Measurements from ENCODE around the gene LIMK2. TPM values are rescaled to one million over a fixed set of nuclear protein-coding genes. Genes with fewer than 3 reads are reported as not detected.
"Not testable (repeated sequence)": the region's sequence is repeated elsewhere in the genome, so short reads cannot be mapped to it uniquely, and the experiment has no call there.

The LIMK2 gene
- total RNA-seq, 1 experiment from 2014 or later, result 126 TPM

DNA sequence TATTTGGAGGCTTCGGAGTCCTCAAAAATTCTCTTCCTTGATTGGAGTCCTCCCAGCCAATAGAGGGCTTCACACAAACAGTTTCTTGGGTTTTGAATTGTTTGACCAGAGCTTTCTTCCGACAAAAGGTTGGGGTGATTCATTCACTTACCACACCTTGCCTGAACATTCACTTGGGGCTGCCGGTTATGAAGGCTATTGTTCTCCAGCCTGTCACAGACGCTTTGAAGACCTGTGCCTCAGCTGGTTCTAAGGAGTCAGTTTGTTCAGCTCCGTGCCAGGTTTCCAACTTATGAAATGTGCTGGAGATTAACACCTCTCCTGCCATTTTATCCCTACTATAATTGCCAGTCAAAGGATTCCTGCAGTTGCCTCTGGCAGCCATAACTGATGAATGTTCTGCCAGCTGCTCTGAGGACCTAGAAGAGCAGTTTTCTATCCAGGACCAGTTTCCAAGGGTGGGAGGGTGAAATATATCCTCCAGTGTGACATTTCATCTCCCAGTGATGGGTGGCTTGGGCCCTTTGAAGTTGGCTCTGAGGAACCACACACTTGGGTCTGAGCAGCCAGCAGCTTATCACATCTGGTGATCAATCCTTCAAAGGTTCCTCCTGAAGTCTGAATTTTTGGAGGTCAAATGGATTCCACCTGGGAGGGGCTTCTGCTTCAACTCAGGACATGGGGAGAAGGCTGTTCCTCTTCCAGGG, 31.4 kb downstream of the LIMK2 start:
- BruUV-seq (replicated peaks), result no TSS peak
- ChIA-PET POLR2A (interaction anchor here (0.6 to 3.9 kb wide), 26 partner anchors 9 to 479 kb away, joined by 3 to 33 read pairs (median 4); partner anchors contain the start of genes LIMK2, MORC2, PATZ1 and RNF185), CTCF (interaction anchor here (0.5 to 4.1 kb wide), 11 partner anchors 10 to 57 kb away, joined by 3 to 39 read pairs (median 3); partner anchors contain the start of gene LIMK2)
- TF ChIP-seq, protein P1, sequence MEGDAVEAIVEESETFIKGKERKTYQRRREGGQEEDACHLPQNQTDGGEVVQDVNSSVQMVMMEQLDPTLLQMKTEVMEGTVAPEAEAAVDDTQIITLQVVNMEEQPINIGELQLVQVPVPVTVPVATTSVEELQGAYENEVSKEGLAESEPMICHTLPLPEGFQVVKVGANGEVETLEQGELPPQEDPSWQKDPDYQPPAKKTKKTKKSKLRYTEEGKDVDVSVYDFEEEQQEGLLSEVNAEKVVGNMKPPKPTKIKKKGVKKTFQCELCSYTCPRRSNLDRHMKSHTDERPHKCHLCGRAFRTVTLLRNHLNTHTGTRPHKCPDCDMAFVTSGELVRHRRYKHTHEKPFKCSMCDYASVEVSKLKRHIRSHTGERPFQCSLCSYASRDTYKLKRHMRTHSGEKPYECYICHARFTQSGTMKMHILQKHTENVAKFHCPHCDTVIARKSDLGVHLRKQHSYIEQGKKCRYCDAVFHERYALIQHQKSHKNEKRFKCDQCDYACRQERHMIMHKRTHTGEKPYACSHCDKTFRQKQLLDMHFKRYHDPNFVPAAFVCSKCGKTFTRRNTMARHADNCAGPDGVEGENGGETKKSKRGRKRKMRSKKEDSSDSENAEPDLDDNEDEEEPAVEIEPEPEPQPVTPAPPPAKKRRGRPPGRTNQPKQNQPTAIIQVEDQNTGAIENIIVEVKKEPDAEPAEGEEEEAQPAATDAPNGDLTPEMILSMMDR (IDR thresholded peaks at IDR 0.05; ENCODE audit: unreplicated experiment), result no peak
- Mint-ChIP-seq H3K27ac (ENCODE audit: low read depth, unreplicated experiment) (peak overlapping the region; percentile 86), H3K9me3 (ENCODE audit: unreplicated experiment) (no peaks in the 10 kb centered on the region), H3K27me3 (ENCODE audit: insufficient read depth, unreplicated experiment) (no peaks in the 10 kb centered on the region), H3K4me1 (ENCODE audit: insufficient read depth, unreplicated experiment) (peaks cover 18% of the 10 kb centered on the region), H3K36me3 (ENCODE audit: insufficient read depth, unreplicated experiment) (peaks cover 17% of the 10 kb centered on the region), H3K4me3 (ENCODE audit: unreplicated experiment) (peak overlapping the region; percentile 60)
- DNase-seq (ENCODE audit: unreplicated experiment), result peak; percentile 83
- intact Hi-C loops (cut with micrococcal nuclease), result no loop called here

DNA sequence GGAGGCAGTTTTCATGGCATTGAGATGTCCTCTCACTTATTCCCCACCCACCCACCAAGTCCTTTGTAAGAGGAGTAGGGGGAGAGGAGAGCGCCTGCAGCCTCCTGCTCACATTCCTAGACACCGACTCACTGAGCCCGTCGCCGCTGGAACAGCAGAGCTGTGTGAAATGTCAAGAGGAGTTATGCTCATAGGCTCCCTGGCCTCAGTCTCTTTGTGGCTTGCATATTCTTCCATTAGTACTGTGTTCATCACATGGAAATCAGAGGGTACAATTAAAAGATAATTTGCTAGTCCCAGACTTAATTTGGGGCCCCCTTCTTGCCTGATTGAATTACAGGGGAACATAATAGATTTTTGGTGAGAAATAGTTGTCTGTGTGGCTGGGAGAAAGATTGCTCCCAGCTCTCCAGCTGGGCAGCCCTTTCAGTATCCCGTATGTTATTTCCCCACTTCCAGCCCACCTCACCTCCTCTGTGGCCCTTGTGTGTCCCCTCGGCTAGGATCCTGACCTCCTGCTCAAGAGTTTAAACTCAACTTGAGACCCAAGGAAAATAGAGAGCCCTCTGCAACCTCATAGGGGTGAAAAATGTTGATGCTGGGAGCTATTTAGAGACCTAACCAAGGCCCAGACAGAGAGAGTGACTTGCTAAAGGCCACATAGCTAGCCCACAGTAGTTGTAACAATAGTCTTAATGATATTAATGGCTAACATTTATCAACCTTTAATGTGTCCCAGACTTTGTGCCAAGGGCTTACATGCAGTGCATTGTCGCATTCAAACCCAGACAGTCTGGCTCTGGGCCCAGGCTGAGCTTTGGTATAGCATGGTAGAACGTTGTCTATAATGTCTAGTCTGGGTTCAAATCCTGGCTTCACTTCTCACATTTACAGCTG, 32.2 kb downstream of the LIMK2 start:
- CTCF ChIA-PET, result interaction anchor here (0.5 to 3.1 kb wide), 11 partner anchors 9 to 136 kb away, joined by 3 to 39 read pairs (median 5); no protein-coding TSS in a partner anchor
- BruUV-seq (replicated peaks), result no TSS peak
- Mint-ChIP-seq H3K27ac (ENCODE audit: low read depth, unreplicated experiment) (peak overlapping the region; percentile 86), H3K4me1 (ENCODE audit: insufficient read depth, unreplicated experiment) (peaks cover 18% of the 10 kb centered on the region), H3K4me3 (ENCODE audit: unreplicated experiment) (peak overlapping the region; percentile 60), H3K36me3 (ENCODE audit: insufficient read depth, unreplicated experiment) (peaks cover 22% of the 10 kb centered on the region), H3K27me3 (ENCODE audit: insufficient read depth, unreplicated experiment) (no peaks in the 10 kb centered on the region), H3K9me3 (ENCODE audit: unreplicated experiment) (no peaks in the 10 kb centered on the region)
- TF ChIP-seq, protein P1 (IDR thresholded peaks at IDR 0.05; ENCODE audit: unreplicated experiment), result no peak
- POLR2A ChIA-PET, result interaction anchor here (0.6 to 3.9 kb wide), 21 partner anchors 10 to 480 kb away, joined by 3 to 33 read pairs (median 4); partner anchors contain the start of genes LIMK2 and RNF185
- DNase-seq (ENCODE audit: unreplicated experiment), result peak; percentile 60
- intact Hi-C loops (cut with micrococcal nuclease), result no loop called here

DNA sequence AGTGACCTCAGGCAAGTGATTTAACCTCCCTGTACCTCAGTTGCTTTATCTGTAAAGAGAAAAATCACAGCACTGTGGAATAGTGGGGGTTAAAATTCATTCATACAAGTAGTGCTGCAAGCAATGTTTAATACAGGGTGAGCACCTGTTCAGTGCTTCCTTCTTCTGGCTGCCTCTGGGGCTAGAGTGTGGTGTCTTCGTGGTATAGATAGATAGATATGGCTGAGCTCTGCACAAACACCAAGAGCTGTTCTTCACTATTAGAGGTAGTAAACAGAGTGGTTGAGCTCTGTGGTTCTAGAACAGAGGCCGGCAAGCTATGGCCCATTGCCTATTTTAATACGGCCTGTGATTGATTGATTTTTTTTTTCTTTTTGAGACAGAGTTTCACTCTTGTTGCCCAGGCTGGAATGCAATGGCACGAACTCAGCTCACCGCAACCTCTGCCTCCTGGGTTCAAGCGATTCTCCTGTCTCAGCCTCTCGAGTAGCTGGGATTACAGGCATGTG, 32.9 kb downstream of the LIMK2 start:
- no peak for DNase-seq (ENCODE audit: unreplicated experiment)
- peak overlapping the region; percentile 86 for H3K27ac Mint-ChIP-seq (ENCODE audit: low read depth, unreplicated experiment)
- intact Hi-C loops (cut with micrococcal nuclease), result no loop called here
- H3K36me3 Mint-ChIP-seq (ENCODE audit: insufficient read depth, unreplicated experiment), result peaks cover 25% of the 10 kb centered on the region
- H3K27me3 Mint-ChIP-seq (ENCODE audit: insufficient read depth, unreplicated experiment), result no peaks in the 10 kb centered on the region
- POLR2A ChIA-PET, result interaction anchor here (0.9 to 3.9 kb wide), 11 partner anchors 9 to 85 kb away, joined by 3 to 33 read pairs (median 4); partner anchors contain the start of genes LIMK2 and RNF185
- no TSS peak for BruUV-seq (replicated peaks)
- no peaks in the 10 kb centered on the region for H3K9me3 Mint-ChIP-seq (ENCODE audit: unreplicated experiment)
- no peak overlapping the region for H3K4me3 Mint-ChIP-seq (ENCODE audit: unreplicated experiment)
- peaks cover 18% of the 10 kb centered on the region for H3K4me1 Mint-ChIP-seq (ENCODE audit: insufficient read depth, unreplicated experiment)
- CTCF ChIA-PET, result interaction anchor here (1.2 to 2.8 kb wide), 7 partner anchors 9 to 84 kb away, joined by 3 to 12 read pairs (median 5); no protein-coding TSS in a partner anchor
- TF ChIP-seq, protein P1 (IDR thresholded peaks at IDR 0.05; ENCODE audit: unreplicated experiment), result no peak

DNA sequence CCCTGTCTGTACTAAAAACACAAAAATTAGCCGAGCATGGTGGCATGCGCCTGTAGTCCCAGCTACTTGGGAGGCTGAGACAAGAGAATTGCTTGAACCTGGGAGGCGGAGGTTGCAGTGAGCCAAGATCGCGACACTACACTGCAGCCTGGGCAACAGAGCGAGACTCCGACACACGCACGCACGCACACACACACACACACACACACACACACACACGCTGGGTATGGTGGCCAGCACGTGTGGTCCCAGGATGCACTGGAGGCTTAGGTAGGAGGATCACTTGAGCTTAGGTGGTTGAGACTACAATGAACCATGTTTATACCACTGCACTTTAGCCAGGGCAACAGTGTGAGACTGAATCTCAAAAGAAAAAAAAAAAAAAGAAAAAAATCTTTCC, 33.9 kb downstream of the LIMK2 start:
- DNase-seq (ENCODE audit: unreplicated experiment); H3K9me3 Mint-ChIP-seq (ENCODE audit: unreplicated experiment); H3K4me3 Mint-ChIP-seq (ENCODE audit: unreplicated experiment); intact Hi-C loops (cut with micrococcal nuclease); H3K27me3 Mint-ChIP-seq (ENCODE audit: insufficient read depth, unreplicated experiment); BruUV-seq (replicated peaks); H3K27ac Mint-ChIP-seq (ENCODE audit: low read depth, unreplicated experiment): not testable (repeated sequence)
- POLR2A ChIA-PET, result interaction anchor here (1.2 to 3.6 kb wide), 2 partner anchors 10 to 13 kb away, joined by 4 to 25 read pairs; no protein-coding TSS in a partner anchor
- H3K4me1 Mint-ChIP-seq (ENCODE audit: insufficient read depth, unreplicated experiment), result peaks cover 23% of the 10 kb centered on the region
- CTCF ChIA-PET, result interaction anchor here (0.6 to 1.2 kb wide), 2 partner anchors 25 to 85 kb away, joined by 3 to 4 read pairs; no protein-coding TSS in a partner anchor
- peaks cover 27% of the 10 kb centered on the region for H3K36me3 Mint-ChIP-seq (ENCODE audit: insufficient read depth, unreplicated experiment)

Data from MCF 10A (cell line).